ENCODE measurements around the gene MED19.

GRCh38 chr11:57746920-57747319 lies 34.9 kb upstream of the MED19 start:
- TF ChIP-seq, protein P1, sequence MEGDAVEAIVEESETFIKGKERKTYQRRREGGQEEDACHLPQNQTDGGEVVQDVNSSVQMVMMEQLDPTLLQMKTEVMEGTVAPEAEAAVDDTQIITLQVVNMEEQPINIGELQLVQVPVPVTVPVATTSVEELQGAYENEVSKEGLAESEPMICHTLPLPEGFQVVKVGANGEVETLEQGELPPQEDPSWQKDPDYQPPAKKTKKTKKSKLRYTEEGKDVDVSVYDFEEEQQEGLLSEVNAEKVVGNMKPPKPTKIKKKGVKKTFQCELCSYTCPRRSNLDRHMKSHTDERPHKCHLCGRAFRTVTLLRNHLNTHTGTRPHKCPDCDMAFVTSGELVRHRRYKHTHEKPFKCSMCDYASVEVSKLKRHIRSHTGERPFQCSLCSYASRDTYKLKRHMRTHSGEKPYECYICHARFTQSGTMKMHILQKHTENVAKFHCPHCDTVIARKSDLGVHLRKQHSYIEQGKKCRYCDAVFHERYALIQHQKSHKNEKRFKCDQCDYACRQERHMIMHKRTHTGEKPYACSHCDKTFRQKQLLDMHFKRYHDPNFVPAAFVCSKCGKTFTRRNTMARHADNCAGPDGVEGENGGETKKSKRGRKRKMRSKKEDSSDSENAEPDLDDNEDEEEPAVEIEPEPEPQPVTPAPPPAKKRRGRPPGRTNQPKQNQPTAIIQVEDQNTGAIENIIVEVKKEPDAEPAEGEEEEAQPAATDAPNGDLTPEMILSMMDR (IDR thresholded peaks at IDR 0.05; ENCODE audit: low read length): no peak
- no peak for TF ChIP-seq EZH2phosphoT487 (IDR thresholded peaks at IDR 0.05; ENCODE audit: low read length)
- TF ChIP-seq EZH2 (optimal IDR thresholded peaks at IDR 0.05; ENCODE audit: low read depth, low read length): no peak
